ENCODE measurements around the gene ZNF282.
"Not testable (repeated sequence)": the region's sequence is repeated elsewhere in the genome, so short reads cannot be mapped to it uniquely, and the experiment has no call there.

- TF ChIP-seq JUN (IDR thresholded peaks at IDR 0.05; ENCODE audit: borderline replicate concordance, low read depth, low read length); JUN (CRISPR knock-in tag; IDR thresholded peaks at IDR 0.05; ENCODE audit: borderline replicate concordance); ID3 (CRISPR knock-in tag; IDR thresholded peaks at IDR 0.05); ID3 (tag; IDR thresholded peaks at IDR 0.05); POLR2H (tag; IDR thresholded peaks at IDR 0.05; ENCODE audit: low read depth); MYC (IDR thresholded peaks at IDR 0.05; ENCODE audit: low read depth, low read length); MYC (CRISPR knock-in tag; IDR thresholded peaks at IDR 0.05; ENCODE audit: borderline replicate concordance, low read depth); ZNF174 (CRISPR knock-in tag; IDR thresholded peaks at IDR 0.05); CBX2 (IDR thresholded peaks at IDR 0.05; ENCODE audit: insufficient read depth, low read length, poor library complexity, severe bottlenecking); HDGF (IDR thresholded peaks at IDR 0.05): not testable (repeated sequence)
Measured at GRCh38 chr7:149251518-149251917, 56.2 kb downstream of the ZNF282 start.
